NCI-H187 (cell line): Measurements from ENCODE around the gene MMP13.
"Not testable (repeated sequence)": the region's sequence is repeated elsewhere in the genome, so short reads cannot be mapped to it uniquely, and the experiment has no call there.

ENCODE experiments used
- DNase-seq, 2 experiments: peaks; one replicate each; lab custom pipeline; 2025; lab: John Stamatoyannopoulos, UW

MMP13 gene

DNA sequence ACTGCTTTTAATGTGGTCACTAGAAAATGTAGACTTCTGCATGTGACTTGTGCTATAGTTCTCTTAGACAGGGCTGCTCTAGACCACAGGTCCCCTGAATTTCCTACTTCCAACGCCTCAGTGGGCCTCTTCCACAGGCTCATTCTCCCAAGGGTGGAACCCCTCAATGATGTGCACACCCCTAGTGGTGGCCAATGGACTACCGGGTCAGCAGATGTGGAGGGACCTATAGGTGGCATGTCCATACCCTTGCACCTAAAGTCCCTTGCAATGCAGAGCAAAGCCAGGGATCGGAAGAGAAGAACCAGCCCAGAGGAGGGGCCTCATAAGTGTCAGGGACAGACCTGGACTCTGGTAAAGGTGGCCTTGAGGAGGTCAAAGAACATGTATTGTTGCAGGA lies 20.0 kb downstream of the MMP13 start:
- no peak for DNase-seq

DNA sequence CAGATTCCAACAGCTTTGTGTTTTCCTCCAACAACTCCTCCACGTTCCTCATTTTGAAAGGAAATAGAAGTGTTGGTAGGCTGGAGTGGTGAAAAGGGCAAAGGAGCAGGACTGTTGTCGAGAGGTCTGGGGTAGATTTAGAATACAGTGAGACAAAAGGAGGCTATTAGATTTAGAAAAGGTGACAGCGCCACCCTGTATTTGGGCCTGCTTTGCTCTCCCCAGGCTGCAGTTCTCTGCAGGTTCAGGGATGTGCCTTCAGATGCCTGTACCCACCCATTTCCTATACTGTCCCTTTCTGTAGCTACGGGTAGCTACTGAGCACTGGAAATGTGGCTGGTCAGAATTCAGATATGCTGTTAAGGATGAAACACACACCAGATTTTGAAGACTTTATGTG lies 20.8 kb downstream of the MMP13 start:
- DNase-seq: no peak

- no peak for DNase-seq
These were observed 21.9 kb downstream of the MMP13 start for GRCh38 chr11:102933627-102934026.

DNA sequence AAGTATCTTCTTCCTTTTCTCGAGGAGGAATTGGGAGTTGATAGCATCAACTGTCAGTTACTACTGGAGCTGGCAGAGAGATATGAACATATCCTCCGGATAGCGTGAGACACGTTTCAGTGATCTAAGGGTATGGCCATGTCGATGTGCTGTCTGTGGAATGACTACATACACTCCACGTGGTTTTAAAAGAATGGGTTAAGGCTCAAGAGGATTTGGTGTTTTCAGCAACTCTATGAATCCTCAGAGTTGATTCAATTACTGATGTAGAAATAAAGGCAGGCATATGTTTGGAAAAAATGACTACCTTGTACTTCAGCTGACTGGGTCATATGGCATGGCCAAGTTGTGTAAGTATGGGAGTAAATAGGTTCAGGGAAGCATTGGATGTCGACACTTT lies 22.9 kb downstream of the MMP13 start:
- DNase-seq: no peak

DNA sequence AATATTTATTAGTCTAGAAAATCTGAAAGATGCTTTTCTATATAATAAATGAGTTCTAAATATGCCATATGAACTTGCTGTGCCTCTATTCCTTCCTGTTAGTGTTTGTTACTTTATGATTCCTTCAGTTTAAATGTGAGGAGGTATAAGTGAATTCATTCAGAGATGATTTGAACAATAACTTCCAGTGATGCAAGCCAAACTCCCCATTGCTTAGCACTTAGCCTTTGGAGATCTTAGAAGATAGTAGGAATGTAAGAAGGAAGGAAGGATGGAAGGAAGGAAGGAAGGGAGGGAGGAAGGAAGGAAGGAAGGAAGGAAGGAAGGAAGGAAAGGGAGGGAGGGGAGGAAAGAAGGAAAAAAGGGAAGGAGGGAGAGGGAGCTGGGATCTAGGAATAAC lies 25.1 kb downstream of the MMP13 start:
- no peak for DNase-seq

GRCh38 chr11:102929972-102930371 lies 25.6 kb downstream of the MMP13 start:
- no peak for DNase-seq

DNA sequence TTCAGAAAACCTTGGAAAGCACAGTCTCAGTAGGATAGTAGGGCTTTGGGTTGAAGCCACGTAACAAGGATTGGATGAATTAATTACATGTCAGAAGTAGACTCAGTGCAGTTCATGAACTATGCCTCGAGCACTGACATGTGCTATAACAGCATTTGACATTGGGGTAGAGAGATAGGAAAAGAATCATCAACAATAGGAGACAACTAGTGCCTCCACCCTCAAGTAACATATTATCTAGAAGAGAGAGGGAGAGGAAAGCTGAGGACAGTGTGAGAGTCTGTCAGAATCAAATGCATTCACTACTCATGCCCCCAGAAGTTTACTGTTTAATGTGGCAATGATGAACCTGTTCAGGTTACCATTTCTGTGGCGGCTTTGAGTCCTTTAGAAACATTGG lies 26.4 kb downstream of the MMP13 start:
- DNase-seq: no peak

DNA sequence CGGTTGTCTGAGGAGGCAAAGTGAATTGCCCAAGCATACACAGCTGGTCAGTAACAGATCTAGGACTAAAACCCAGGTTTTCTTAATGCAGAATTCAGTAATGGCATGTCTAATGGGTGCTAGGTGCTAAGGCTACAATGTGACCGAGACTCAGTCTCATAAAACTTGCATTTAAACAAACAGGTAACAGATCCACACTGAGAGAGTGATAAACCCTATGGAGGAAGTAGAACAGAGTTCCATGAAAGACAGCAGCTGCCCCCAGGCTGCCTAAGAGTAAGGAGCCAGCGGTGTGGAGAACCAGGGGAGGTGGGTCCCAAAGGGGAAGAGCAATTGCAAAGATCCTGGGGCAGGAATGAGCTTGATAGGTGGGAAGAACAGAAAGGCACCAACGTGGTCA lies 27.3 kb downstream of the MMP13 start:
- no peak for DNase-seq

GRCh38 chr11:102927624-102927990 lies 27.9 kb downstream of the MMP13 start:
- DNase-seq: no peak

DNA sequence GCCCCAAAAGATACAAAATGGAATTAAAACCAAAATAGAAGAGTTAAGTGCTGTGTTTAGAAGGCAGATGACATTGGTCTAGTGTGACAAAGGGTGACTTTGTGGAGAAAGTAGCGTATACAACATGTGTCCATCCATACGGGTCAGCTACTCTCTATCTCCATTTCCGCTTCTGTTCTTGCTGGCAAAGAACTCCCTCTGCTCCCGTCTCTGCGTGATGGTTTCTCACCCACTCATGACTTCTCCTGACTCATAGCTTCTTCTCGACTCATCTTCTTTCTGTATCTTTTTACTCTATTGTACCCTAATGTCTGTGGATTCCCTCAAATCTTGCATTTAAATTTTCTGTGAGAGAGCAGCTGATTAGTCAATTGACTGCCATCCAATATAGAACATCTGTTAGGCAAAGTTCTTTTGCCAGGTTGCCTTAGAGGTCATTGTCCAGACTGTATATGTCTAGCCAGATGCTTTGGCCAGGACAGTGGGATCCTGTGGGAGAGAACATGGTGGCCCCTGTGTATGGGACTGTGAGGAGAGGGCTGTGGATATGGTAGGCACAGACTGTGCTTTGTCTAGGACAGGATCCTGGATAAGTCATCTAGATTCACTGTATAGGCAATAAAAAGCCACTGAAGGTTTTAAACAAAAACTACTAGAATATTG lies 28.4 kb downstream of the MMP13 start:
- no peak for DNase-seq

- no peak for DNase-seq
These were observed 29.0 kb downstream of the MMP13 start for GRCh38 chr11:102926517-102926916.

- no peak for DNase-seq
These were observed 29.5 kb downstream of the MMP13 start for GRCh38 chr11:102925988-102926387.

DNA sequence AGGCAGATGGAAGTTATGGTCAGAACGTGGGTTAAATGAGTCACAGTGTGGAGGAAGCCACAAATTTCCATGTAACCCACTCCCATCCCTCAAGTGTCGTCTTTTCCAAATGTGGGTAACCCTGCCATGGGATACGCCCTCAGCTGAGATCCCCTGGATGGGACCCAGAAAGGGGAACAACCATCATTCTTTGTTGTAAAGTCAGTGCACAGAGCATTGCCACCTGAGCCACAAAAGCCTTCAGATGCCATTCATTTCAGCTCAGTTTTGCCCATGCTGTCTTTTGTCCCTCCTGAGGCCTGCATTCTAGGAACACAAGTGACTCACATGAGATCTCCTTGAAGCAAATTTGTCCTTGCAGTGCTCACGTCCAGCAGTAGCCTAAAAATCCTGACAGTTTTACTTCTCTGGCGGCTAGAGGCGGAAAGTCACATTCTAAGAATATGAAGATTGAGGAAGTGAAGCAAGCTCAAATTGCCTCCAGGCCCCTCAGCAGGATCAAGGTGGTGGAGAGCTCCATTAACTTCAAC lies 30.6 kb downstream of the MMP13 start:
- no peak for DNase-seq

- DNase-seq: no peak
These were observed 33.8 kb downstream of the MMP13 start for GRCh38 chr11:102921587-102922220.

GRCh38 chr11:102920118-102920684 lies 35.3 kb downstream of the MMP13 start:
- no peak for DNase-seq

GRCh38 chr11:102915044-102915375 lies 40.5 kb downstream of the MMP13 start:
- DNase-seq: no peak

DNA sequence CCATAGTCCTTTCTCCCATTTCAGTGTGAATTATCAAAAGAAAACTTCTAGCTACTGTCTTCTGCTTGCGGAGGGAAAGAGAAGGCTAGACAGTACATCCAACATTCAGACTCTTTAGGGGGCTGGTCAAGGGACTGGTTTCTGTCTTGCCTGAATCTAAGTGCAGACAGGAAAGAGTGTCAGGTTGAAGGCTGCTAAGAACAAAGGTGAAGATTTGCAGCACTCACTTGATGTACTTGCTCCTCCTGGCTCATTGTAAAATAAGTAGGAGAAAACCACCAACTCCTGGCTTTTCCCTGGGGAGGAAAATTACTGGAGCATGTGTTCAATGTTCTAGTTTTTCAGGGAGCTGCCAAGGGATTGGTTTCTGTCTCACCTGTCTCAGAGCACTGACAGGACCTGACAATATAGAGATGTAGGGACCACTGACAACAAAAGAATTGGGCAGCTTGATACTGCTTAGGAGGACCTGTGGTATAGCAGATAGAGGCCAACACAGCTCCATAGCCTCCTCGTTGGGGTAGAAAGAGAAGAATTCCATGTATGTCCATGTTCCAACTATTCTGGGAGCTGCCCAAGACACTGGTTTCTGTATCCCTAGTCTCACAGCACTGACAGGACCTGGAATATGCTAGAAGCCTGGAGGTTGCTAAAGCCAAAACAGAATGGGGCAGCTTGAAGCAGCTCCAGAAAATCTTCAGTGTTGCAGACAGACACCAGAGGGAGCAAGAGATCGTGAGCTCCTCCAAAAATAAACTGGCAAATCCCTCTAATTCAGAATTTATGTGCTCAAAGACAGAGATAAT lies 41.1 kb downstream of the MMP13 start:
- no peak for DNase-seq

- no peak for DNase-seq
These were observed 43.1 kb downstream of the MMP13 start for GRCh38 chr11:102912482-102912830.

DNA sequence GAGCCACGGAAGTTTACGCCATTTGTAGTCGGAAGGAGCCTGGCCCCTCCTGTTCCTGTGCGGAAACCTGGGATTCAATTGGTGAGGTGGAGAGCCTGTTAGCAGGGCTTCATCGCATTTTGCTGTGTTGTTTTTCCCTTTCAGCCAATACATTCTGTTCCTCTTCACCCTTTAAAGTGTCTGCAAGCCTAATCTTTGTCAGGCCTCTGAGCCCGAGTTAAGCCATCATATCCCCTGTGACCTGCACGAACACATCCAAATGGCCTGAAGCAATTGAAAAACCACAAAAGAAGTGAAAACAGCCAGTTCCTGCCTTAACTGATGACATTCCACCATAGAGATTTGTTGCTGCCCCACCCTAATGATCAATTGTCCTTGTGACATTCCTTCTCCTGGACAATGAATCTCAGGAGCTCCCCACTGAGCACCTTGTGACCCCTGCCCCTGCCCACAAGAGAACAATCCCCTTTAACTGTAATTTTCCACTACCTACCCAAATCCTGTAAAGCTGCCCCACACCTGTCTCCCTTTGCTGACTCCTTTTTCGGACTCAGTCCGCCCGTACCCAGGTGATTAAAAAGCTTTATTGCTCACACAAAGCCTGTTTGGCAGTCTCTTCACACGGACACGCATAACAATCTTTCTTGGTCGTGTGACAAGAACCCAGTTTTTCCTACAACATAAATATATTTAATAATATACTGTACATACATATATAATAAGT lies 43.6 kb downstream of the MMP13 start:
- no peak for DNase-seq

DNA sequence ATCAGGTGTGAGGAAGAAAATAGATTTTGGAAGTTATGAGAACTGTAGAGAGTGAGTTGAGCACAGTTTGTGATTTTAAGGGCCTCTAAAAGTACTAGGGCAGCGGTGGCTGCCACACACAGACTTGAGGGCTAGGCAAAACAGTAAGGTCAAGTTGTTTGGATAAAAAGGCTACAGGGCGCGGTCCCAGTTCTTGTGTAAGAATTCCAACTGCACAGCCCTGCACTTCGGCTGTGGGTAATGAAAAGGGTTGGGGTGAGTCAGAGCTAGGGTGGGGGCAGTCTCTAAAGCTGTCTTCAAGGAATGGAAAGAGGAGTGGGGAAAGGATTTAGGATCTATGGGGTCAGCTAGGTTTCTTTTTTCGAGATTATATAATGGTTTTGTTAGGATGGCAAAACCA lies 49.7 kb downstream of the MMP13 start:
- DNase-seq: not testable (repeated sequence)

GRCh38 chr11:102903895-102904294 lies 51.6 kb downstream of the MMP13 start:
- DNase-seq: not testable (repeated sequence)

- DNase-seq: no peak
These were observed 55.2 kb downstream of the MMP13 start for GRCh38 chr11:102900346-102900745.
